NT2/D1 (cell line): ENCODE results near the gene ATG16L1.

Experiments
- DNase-seq: peaks from one replicate; pipeline ENCODE4 v3.0.0-alpha.2; 2011; ENCODE audit warnings: low read depth, low spot score
- H3K27me3 ChIP-seq: 2 replicates; pipeline ENCODE4 v1.6.0; 2011; ENCODE audit warnings: mild to moderate bottlenecking; ENCODE audit not compliant: insufficient read length, insufficient read depth
- H3K36me3 ChIP-seq: 2 replicates; pipeline ENCODE4 v1.6.1; 2011; ENCODE audit warnings: mild to moderate bottlenecking, low read length, mixed read lengths; ENCODE audit not compliant: insufficient read depth, insufficient read length
- H3K4me1 ChIP-seq: 2 replicates; pipeline ENCODE4 v1.5.1; 2011; ENCODE audit not compliant: insufficient read depth, insufficient read length
- H3K4me3 ChIP-seq: 2 replicates; pipeline ENCODE4 v1.5.1; 2011; ENCODE audit warnings: low read depth; ENCODE audit not compliant: insufficient read length
- H3K9ac ChIP-seq: 2 replicates; pipeline ENCODE4 v1.6.0; 2011; ENCODE audit warnings: low read depth; ENCODE audit not compliant: insufficient read length
- H3K9me3 ChIP-seq: 2 replicates; pipeline ENCODE4 v1.5.1; 2011; ENCODE audit warnings: mild to moderate bottlenecking, low read length; ENCODE audit not compliant: insufficient read depth
- SUZ12 ChIP-seq: IDR thresholded peaks from 2 replicates; pipeline ENCODE4 v1.6.1; 2011; ENCODE audit not compliant: insufficient read length, insufficient read depth; ENCODE audit errors: extremely low read depth
- YY1 ChIP-seq: IDR thresholded peaks from 2 replicates; pipeline ENCODE4 v1.6.1; 2011; ENCODE audit not compliant: insufficient read length, insufficient read depth
- ZNF274 ChIP-seq: IDR thresholded peaks from 2 replicates; pipeline ENCODE4 v1.6.1; 2011; ENCODE audit warnings: mild to moderate bottlenecking, low read depth, low read length

Gene ATG16L1

DNA sequence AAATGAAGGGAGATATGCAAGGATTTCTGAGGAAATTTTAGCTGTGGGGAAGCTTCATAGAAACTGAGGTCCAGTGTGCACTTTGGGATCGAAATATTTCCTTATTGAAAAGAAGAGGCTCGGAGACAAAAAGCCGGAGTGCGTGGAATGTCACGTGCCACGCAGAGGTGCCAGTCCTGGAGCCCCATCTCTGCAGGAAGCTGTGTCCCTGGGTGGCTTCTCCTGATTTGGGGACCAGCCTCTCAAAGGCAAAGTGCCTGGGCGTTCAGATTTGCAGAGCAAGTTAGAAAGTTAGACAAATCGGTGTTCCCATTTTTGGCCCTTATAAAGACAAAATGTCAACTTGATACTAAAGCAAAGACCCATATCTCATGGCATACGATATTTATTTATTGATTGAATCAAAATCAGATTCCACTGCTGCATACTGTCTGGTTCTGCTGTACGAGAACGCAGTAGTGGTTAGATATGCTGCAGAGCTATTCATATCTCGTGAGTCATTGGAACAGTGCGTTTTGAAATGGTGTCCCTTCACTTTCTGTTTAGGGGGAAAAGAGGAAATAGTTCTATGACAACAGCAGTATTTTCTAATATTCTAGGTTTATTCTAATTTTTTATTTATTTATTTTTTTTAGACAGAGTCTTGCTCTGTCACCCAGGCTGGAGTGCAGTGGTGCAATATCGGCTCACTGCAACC is 9.1 kb upstream of the ATG16L1 start:
- H3K27me3 ChIP-seq = no peaks in the 10 kb centered on the region
- TF ChIP-seq SUZ12 = no peak
- TF ChIP-seq ZNF274 = no peak
- no peak for TF ChIP-seq YY1
- H3K9ac ChIP-seq = no peak overlapping the region
- H3K4me1 ChIP-seq = no peaks in the 10 kb centered on the region
- no peak overlapping the region for H3K4me3 ChIP-seq
- no peak for DNase-seq
- H3K36me3 ChIP-seq = no peaks in the 10 kb centered on the region
- H3K9me3 ChIP-seq = 0 out of 2 replicates have a peak, but pooled peaks cover 4% of the 10 kb centered on the region

DNA sequence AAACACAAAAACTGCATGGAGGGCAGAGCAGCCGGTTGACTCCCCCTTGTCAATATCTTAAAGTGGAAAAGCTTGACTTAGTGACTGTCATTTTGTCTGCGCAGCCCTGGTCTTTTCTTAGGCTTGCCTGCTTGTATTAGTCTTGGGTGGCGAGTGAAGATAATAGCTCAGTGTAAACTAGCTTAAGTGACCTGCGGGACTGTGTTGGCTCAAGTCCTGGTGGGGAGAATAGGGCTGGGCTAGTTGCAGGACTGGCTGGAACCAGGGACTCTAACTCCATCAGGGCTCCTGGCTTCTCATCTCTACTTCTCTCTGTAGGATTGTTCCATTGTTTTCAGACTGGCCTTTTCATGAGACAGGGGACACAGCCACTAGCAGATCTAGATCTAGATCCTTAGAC is 8.1 kb upstream of the ATG16L1 start:
- H3K36me3 ChIP-seq = no peaks in the 10 kb centered on the region
- no peak overlapping the region for H3K9ac ChIP-seq
- H3K27me3 ChIP-seq = no peaks in the 10 kb centered on the region
- no peak for TF ChIP-seq YY1
- no peak for TF ChIP-seq SUZ12
- TF ChIP-seq ZNF274 = no peak
- no peak for DNase-seq
- no peaks in the 10 kb centered on the region for H3K4me1 ChIP-seq
- no peak overlapping the region for H3K4me3 ChIP-seq
- no peaks in the 10 kb centered on the region for H3K9me3 ChIP-seq

- H3K9ac ChIP-seq = no peak overlapping the region
These were observed 6.7 kb upstream of the ATG16L1 start for GRCh38 chr2:233244818-233245217.

DNA sequence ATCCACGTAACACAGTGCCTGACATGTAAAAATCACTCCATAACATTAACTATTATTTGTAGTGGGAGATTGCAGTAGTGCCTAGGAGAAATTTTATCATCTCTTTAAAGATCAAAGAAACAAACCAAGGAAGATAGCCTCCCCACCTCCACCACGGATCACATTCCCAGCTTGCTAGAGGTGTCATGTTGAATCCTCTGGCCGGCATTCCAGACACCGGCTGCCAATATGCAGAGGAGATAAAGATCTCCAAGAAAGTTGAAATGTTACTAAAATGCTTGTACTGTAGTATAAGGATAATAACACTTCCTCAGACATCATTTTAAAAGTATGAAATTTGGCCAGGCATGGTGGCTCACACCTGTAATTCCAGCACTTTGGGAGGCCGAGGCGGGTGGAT is 6.1 kb upstream of the ATG16L1 start:
- H3K36me3 ChIP-seq = no peaks in the 10 kb centered on the region
- no peak overlapping the region for H3K4me3 ChIP-seq
- TF ChIP-seq ZNF274 (no peak), SUZ12 (no peak), YY1 (no peak)
- H3K27me3 ChIP-seq = no peaks in the 10 kb centered on the region
- H3K9ac ChIP-seq = no peak overlapping the region
- DNase-seq = no peak
- no peaks in the 10 kb centered on the region for H3K4me1 ChIP-seq
- peaks cover 10% of the 10 kb centered on the region for H3K9me3 ChIP-seq

More at GRCh38 chr2:233244818-233245217, 6.7 kb upstream of the ATG16L1 start:
- H3K4me1 ChIP-seq = no peaks in the 10 kb centered on the region
- H3K4me3 ChIP-seq = no peak overlapping the region
- no peaks in the 10 kb centered on the region for H3K27me3 ChIP-seq
- no peaks in the 10 kb centered on the region for H3K36me3 ChIP-seq
- no peak for DNase-seq
- TF ChIP-seq YY1 = no peak
- TF ChIP-seq SUZ12 = no peak
- no peak for TF ChIP-seq ZNF274
- peaks cover 4% of the 10 kb centered on the region; the same call in 1 of the 2 replicates for H3K9me3 ChIP-seq

DNA sequence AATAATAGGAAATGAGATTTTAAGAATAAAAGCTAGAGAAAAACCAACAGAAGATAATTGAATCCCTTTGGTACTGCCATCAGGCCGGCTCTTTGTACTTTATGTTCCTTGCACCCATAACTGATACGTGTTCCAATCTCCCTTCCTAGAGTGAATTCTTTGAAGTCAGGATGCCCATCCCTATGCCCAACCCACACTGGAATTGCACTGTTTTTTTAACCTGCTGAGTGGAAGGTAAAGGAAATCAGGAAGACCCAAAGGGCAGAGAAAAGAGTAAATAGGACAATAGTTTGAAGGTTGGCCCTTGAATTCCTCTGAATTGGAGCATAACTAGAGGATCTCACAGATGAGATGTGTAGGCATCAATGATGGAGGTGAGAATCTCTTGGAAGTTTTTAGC is 4.4 kb upstream of the ATG16L1 start:
- no peaks in the 10 kb centered on the region for H3K4me1 ChIP-seq
- no peak overlapping the region for H3K9ac ChIP-seq
- no peak for DNase-seq
- H3K4me3 ChIP-seq = no peak overlapping the region
- H3K36me3 ChIP-seq = no peaks in the 10 kb centered on the region
- TF ChIP-seq SUZ12 = no peak
- no peak for TF ChIP-seq ZNF274
- TF ChIP-seq YY1 = no peak
- H3K27me3 ChIP-seq = no peaks in the 10 kb centered on the region
- peaks cover 17% of the 10 kb centered on the region for H3K9me3 ChIP-seq

DNA sequence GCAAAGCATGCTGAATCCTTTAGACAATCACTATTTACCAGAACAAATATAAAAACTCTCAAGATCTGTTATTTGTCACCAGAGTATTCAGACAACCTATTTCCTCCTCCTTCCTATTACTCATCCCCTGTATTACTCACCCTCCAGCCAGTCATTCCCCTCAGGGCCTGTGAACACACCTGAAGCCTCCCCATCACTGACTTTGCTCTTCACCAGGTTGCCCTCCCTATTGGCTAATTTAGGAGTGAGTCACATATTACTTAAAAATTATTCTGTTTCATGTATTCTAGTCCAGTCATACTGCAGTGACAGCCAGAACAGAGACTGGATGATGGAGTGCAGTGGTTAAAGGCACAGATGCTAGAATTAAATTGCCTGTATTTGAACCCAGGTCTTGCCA is 3.7 kb upstream of the ATG16L1 start:
- TF ChIP-seq YY1 = no peak
- TF ChIP-seq ZNF274 = no peak
- H3K9ac ChIP-seq = no peak overlapping the region
- no peaks in the 10 kb centered on the region for H3K36me3 ChIP-seq
- DNase-seq = no peak
- no peaks in the 10 kb centered on the region for H3K27me3 ChIP-seq
- H3K9me3 ChIP-seq = peaks cover 17% of the 10 kb centered on the region
- H3K4me1 ChIP-seq = no peaks in the 10 kb centered on the region
- H3K4me3 ChIP-seq = no peak overlapping the region

DNA sequence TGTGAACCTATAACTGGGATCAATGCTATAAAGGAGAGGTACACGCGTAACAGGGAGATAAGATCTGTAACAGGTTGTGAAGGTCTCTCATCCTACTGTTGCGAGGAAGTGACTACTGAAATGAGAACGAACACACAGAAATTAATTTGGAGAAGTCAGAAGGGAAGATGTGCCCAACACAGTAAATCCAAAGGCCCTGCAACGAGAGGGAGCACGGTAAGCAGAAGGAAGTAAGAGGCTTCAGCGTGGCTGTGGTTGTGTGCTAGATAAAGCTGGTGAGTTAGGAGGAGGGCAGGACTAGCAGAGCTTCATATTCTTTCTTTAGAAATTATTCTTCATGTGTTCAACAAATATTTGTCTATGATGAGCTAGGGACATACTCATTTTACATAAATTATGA is 2.5 kb upstream of the ATG16L1 start:
- H3K27me3 ChIP-seq = no peaks in the 10 kb centered on the region
- H3K4me1 ChIP-seq = no peaks in the 10 kb centered on the region
- H3K36me3 ChIP-seq = peaks cover 6% of the 10 kb centered on the region
- TF ChIP-seq ZNF274 (no peak), SUZ12 (no peak), YY1 (no peak)
- no peak for DNase-seq
- H3K9me3 ChIP-seq = peaks cover 17% of the 10 kb centered on the region
- H3K9ac ChIP-seq = no peak overlapping the region
- no peak overlapping the region for H3K4me3 ChIP-seq

DNA sequence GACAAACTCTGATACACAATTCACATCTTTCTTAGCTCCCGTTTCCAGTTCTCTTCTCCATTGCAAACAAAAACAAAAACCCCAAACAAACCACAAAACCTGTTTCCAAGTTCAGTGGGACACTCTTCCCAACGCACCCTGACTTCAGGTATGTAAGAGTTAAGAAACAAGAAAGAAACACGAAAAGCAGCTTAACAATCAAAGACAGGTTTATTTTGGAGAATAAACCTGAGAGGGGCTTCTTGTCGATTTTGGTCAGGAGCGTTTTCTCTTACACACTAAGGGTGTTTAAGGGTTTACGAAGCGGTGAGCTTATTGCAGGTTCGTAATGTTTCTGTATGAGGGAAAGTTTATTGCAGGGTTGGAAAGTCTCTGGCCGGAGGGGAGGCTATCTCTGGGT is 905 bp upstream of the ATG16L1 start:
- peaks cover 19% of the 10 kb centered on the region for H3K36me3 ChIP-seq
- no peak overlapping the region for H3K9ac ChIP-seq
- H3K9me3 ChIP-seq = peaks cover 17% of the 10 kb centered on the region
- no peaks in the 10 kb centered on the region for H3K27me3 ChIP-seq
- TF ChIP-seq ZNF274 = no peak
- TF ChIP-seq SUZ12 = no peak
- no peak for TF ChIP-seq YY1
- DNase-seq = no peak
- no peak overlapping the region for H3K4me3 ChIP-seq
- H3K4me1 ChIP-seq = no peaks in the 10 kb centered on the region
